HepG2 (cell line): Measurements from ENCODE around the gene FUT6. TPM values are rescaled to one million over a fixed set of nuclear protein-coding genes. Genes with fewer than 3 reads are reported as not detected.

Experiments used
- GATAD2A ChIP-seq: IDR thresholded peaks from 2 replicates; pipeline ENCODE4 v1.6.1; 2016
- HOMEZ ChIP-seq: IDR thresholded peaks from 2 replicates; pipeline ENCODE4 v1.6.1; 2016; ENCODE audit warnings: low read depth
- KDM6A ChIP-seq: IDR thresholded peaks from 2 replicates; pipeline ENCODE4 v1.6.1; 2016; ENCODE audit warnings: low read depth
- MEIS1 ChIP-seq: sonication (generic); formaldehyde crosslinking; IDR thresholded peaks from 2 replicates; pipeline ENCODE4 v1.9.0; 2021; ENCODE audit warnings: mild to moderate bottlenecking, missing genetic modification reagents, moderate library complexity, borderline replicate concordance
- SPEN ChIP-seq: sonication (generic); formaldehyde crosslinking; IDR thresholded peaks from 2 replicates; pipeline ENCODE4 v1.5.1; 2020; ENCODE audit warnings: low read depth, mild to moderate bottlenecking, missing genetic modification reagents
- STAG1 ChIP-seq: sonication (generic); formaldehyde crosslinking; IDR thresholded peaks from 2 replicates; pipeline ENCODE4 v1.4.0; 2020; ENCODE audit warnings: missing genetic modification reagents
- TFAP4 ChIP-seq: sonication (generic); IDR thresholded peaks from 2 replicates; pipeline ENCODE4 v1.6.1; 2016; ENCODE audit warnings: low read depth, borderline replicate concordance
- THAP8 ChIP-seq: sonication (generic); formaldehyde crosslinking; IDR thresholded peaks from 2 replicates; pipeline ENCODE4 v1.5.1; 2020; ENCODE audit warnings: missing genetic modification reagents, mild to moderate bottlenecking, borderline replicate concordance
- THAP9 ChIP-seq: sonication (generic); formaldehyde crosslinking; IDR thresholded peaks from 2 replicates; pipeline ENCODE4; 2020; ENCODE audit warnings: missing genetic modification reagents, mild to moderate bottlenecking, borderline replicate concordance
- TRIM24 ChIP-seq: sonication (generic); formaldehyde crosslinking; IDR thresholded peaks from 2 replicates; pipeline ENCODE4 v1.8.0; 2022; ENCODE audit warnings: mild to moderate bottlenecking, missing genetic modification reagents
- ZBTB1 ChIP-seq: sonication (generic); formaldehyde crosslinking; IDR thresholded peaks from 2 replicates; pipeline ENCODE4 v1.4.0; 2020; ENCODE audit warnings: missing genetic modification reagents, borderline replicate concordance
- ZNF205 ChIP-seq: IDR thresholded peaks from 2 replicates; pipeline ENCODE4 v1.6.1; 2018; ENCODE audit warnings: missing biosample characterization, missing genetic modification reagents
- ZNF496 ChIP-seq: sonication (generic); formaldehyde crosslinking; IDR thresholded peaks from 2 replicates; pipeline ENCODE4 v1.8.1; 2023; ENCODE audit warnings: mild to moderate bottlenecking, moderate library complexity, missing genetic modification reagents; ENCODE audit not compliant: insufficient replicate concordance
- ZNF546 ChIP-seq: sonication (generic); formaldehyde crosslinking; conservative IDR thresholded peaks from 2 replicates; pipeline ENCODE4 v1.8.1; 2023; ENCODE audit warnings: mild to moderate bottlenecking, missing genetic modification reagents
- ZNF609 ChIP-seq: sonication (generic); formaldehyde crosslinking; IDR thresholded peaks from 2 replicates; pipeline ENCODE4 v1.4.0; 2020; ENCODE audit warnings: mild to moderate bottlenecking, missing genetic modification reagents, borderline replicate concordance
- ZNF616 ChIP-seq: sonication (generic); formaldehyde crosslinking; IDR thresholded peaks from 2 replicates; pipeline ENCODE4 v1.5.0; 2020; ENCODE audit warnings: low read depth, mild to moderate bottlenecking, missing genetic modification reagents
- polyA plus RNA-seq, 8 experiments: library from polyadenylated mRNA; depleted of rRNA in 3 of 8; stranded (reverse) in 7 of 8; unstranded in 1 of 8; fragments of >200 nt; fragmentation: Illumina TruSeq in 4 of 8; extraction: Trizol in 4 of 8; gene quantifications; 2 replicates each; pipeline versions ENCODE4 v1.2.1 to v1.2.3, GENCODE V29; 2011 to 2016; ENCODE audit warnings: low read depth in 4 of 8, missing spikeins in 1 of 8, mixed read lengths in 1 of 8; ENCODE audit not compliant: insufficient read depth in 1 of 8
- total RNA-seq, 5 experiments: library from RNA; depleted of rRNA; stranded (reverse); fragments of >200 nt; fragmentation: Illumina TruSeq; extraction: Trizol; gene quantifications; 2 replicates each; pipeline ENCODE4 v1.2.3, GENCODE V29; 2016; ENCODE audit warnings: low read depth in 1 of 5

Gene FUT6
- total and polyA plus RNA-seq, 2 of the 13 experiments (the other 11 are each of a cell fraction or from before 2014, with no cell fraction given): 8.2 to 27.7 TPM

- TF ChIP-seq THAP8 (CRISPR knock-in tag): no peak
- TF ChIP-seq ZNF205: peak; percentile 85
- peak; percentile 82 for TF ChIP-seq HOMEZ (CRISPR knock-in tag)
- TF ChIP-seq STAG1: peak; percentile 1; the same call in 1 of the 2 replicates
- TF ChIP-seq ZBTB1 (CRISPR knock-in tag): 0 out of 2 replicates have a peak, but pooled peaks have one; percentile 41
- peak; percentile 62; the same call in 1 of the 2 replicates for TF ChIP-seq MEIS1 (CRISPR knock-in tag)
- 0 out of 2 replicates have a peak, but pooled peaks have one; percentile 36 for TF ChIP-seq KDM6A
- peak; percentile 7; the same call in 1 of the 2 replicates for TF ChIP-seq TFAP4
- TF ChIP-seq GATAD2A (CRISPR knock-in tag): peak; percentile 54; the same call in 1 of the 2 replicates
- TF ChIP-seq SPEN: no peak; the same call in none of the 2 replicates
- no peak for TF ChIP-seq ZNF496 (CRISPR knock-in tag)
- peak; percentile 75; the same call in 1 of the 2 replicates for TF ChIP-seq ZNF616 (CRISPR knock-in tag)
- TF ChIP-seq ZNF609 (CRISPR knock-in tag): peak; percentile 72
- no peak for TF ChIP-seq TRIM24 (CRISPR knock-in tag)
- TF ChIP-seq THAP9 (CRISPR knock-in tag): peak; percentile 76
- no peak; the same call in 1 of the 2 replicates for TF ChIP-seq ZNF546 (CRISPR knock-in tag)
Observed at GRCh38 chr19:5827891-5828660, 11.4 kb downstream of the FUT6 start (continued).
